A549 (cell line): Measurements from ENCODE around the gene TAPBPL. TPM values are rescaled to one million over a fixed set of nuclear protein-coding genes. Genes with fewer than 3 reads are reported as not detected.

Experiments
- ATAC-seq, 2 experiments: fragments of 200-7000 bp in 1 of 2; fragments of >200 bp in 1 of 2; cut with Nextera tagmentation in 1 of 2; cut with Tn5 transposase in 1 of 2; 3 replicates each; pipeline versions ENCODE4 v1.8.0 to v1.9.1; 2018 to 2020; ENCODE audit warnings: mild to moderate bottlenecking in 1 of 2, moderate library complexity in 1 of 2
- CTCF ChIA-PET: fragments of 300-600 bp; sonication (Branson Sonifier 250); formaldehyde crosslinking; extraction: SDS; loops from one replicate; lab custom pipeline; 2021; ENCODE audit warnings: antibody characterized with exemption, inconsistent platforms; lab: Yijun Ruan, JAX
- POLR2A ChIA-PET: fragments of 350-600 bp; formaldehyde crosslinking; extraction: SDS; loops from one replicate; lab custom pipeline; 2021; ENCODE audit warnings: antibody characterized with exemption, inconsistent platforms; lab: Yijun Ruan, JAX
- DNase-seq, 2 experiments: peaks; one replicate each; pipeline versions ENCODE4 v3.0.0 to v3.0.0-alpha.2; 2011 to 2016; ENCODE audit warnings: low read depth in 1 of 2, low spot score in 1 of 2
- FAIRE-seq: peaks from 2 replicates; lab custom pipeline; 2011; peaks lifted over from hg19 to GRCh38; lab: Jason Lieb, UNC
- H3K27ac ChIP-seq, 2 experiments: fragments of >200 bp; sonication (Bioruptor Twin); formaldehyde crosslinking; 3 replicates each; pipeline ENCODE4 v1.5.1; 2016 to 2017
- H3K4me1 ChIP-seq: fragments of >200 bp; sonication (Bioruptor Twin); formaldehyde crosslinking; 3 replicates; pipeline ENCODE4 v1.6.1; 2016
- H3K4me2 ChIP-seq: fragments of >200 bp; sonication (Bioruptor Twin); formaldehyde crosslinking; 3 replicates; pipeline ENCODE4 v1.6.1; 2016
- H3K4me3 ChIP-seq: fragments of >200 bp; sonication (Bioruptor Twin); formaldehyde crosslinking; 3 replicates; pipeline ENCODE4 v1.5.1; 2016
- H3K9me3 ChIP-seq: fragments of >200 bp; sonication (Bioruptor Twin); formaldehyde crosslinking; 3 replicates; pipeline ENCODE4 v1.6.1; 2016
- BHLHE40 ChIP-seq: IDR thresholded peaks from 2 replicates; pipeline ENCODE4 v1.6.1; 2012; ENCODE audit warnings: low read depth, low read length, inconsistent platforms
- CHD4 ChIP-seq: fragments of 200-600 bp; sonication (generic); IDR thresholded peaks from 2 replicates; pipeline ENCODE4 v1.6.1; 2016; ENCODE audit warnings: antibody characterized with exemption, mild to moderate bottlenecking, borderline replicate concordance
- EHF ChIP-seq: fragments of 250-450 bp; sonication (Bioruptor Pico); IDR thresholded peaks from 2 replicates; pipeline ENCODE4 v1.5.0; 2020; ENCODE audit warnings: mild to moderate bottlenecking
- EP300 ChIP-seq, 2 experiments: fragments of >200 bp; sonication (Bioruptor Twin); formaldehyde crosslinking; IDR thresholded peaks; 2 replicates in 1 of 2; 3 replicates in 1 of 2; pipeline ENCODE4 v1.6.1; 2016 to 2017
- FOSB ChIP-seq: fragments of 250-450 bp; sonication (Bioruptor Pico); IDR thresholded peaks from 2 replicates; pipeline ENCODE4 v1.5.0; 2020; ENCODE audit warnings: mild to moderate bottlenecking, moderate library complexity
- FOSL2 ChIP-seq, 2 experiments: fragments of 450-650 bp in 1 of 2; fragments of >200 bp in 1 of 2; sonication (Bioruptor Twin) in 1 of 2; formaldehyde crosslinking; IDR thresholded peaks; 2 replicates each; pipeline versions ENCODE4 v1.5.0 to v1.6.1; 2016 to 2020; ENCODE audit warnings: mild to moderate bottlenecking in 1 of 2, moderate library complexity in 1 of 2
- GATA3 ChIP-seq: IDR thresholded peaks from 2 replicates; pipeline ENCODE4 v1.6.1; 2012; ENCODE audit warnings: borderline replicate concordance
- HEYL ChIP-seq: fragments of 250-450 bp; sonication (Bioruptor Pico); IDR thresholded peaks from 2 replicates; pipeline ENCODE4 v1.8.0; 2021; ENCODE audit warnings: mild to moderate bottlenecking, moderate library complexity
- HOXA7 ChIP-seq: fragments of 250-450 bp; sonication (Bioruptor Pico); IDR thresholded peaks from 2 replicates; pipeline ENCODE4 v1.5.0; 2020; ENCODE audit warnings: mild to moderate bottlenecking, moderate library complexity
- JUN ChIP-seq, 2 experiments: fragments of >200 bp; sonication (Bioruptor Twin); formaldehyde crosslinking; IDR thresholded peaks; 2 replicates in 1 of 2; 3 replicates in 1 of 2; pipeline ENCODE4 v1.6.1; 2016 to 2017
- JUNB ChIP-seq: fragments of >200 bp; sonication (Bioruptor Twin); formaldehyde crosslinking; IDR thresholded peaks from 2 replicates; pipeline ENCODE4 v1.6.1; 2016
- KDM5A ChIP-seq: fragments of 200-600 bp; sonication (generic); IDR thresholded peaks from 2 replicates; pipeline ENCODE4 v1.6.1; 2016; ENCODE audit warnings: antibody characterized with exemption, mild to moderate bottlenecking
- MAFK ChIP-seq: fragments of 450-650 bp; IDR thresholded peaks from 2 replicates; pipeline ENCODE4 v1.6.1; 2014; ENCODE audit not compliant: partially characterized antibody
- NFE2L2 ChIP-seq: fragments of 150-350 bp; conservative IDR thresholded peaks from 2 replicates; pipeline ENCODE4 v1.6.1; 2014; ENCODE audit warnings: low read length
- NPAS2 ChIP-seq: fragments of 250-450 bp; sonication (Bioruptor Pico); IDR thresholded peaks from 2 replicates; pipeline ENCODE4 v1.8.0; 2022; ENCODE audit warnings: mild to moderate bottlenecking, moderate library complexity, borderline replicate concordance
- NR3C1 ChIP-seq: fragments of >200 bp; sonication (Bioruptor Twin); formaldehyde crosslinking; IDR thresholded peaks from 3 replicates; pipeline ENCODE4 v1.6.1; 2017
- PBX3 ChIP-seq: IDR thresholded peaks from 2 replicates; pipeline ENCODE4 v1.6.1; 2012
- PHF8 ChIP-seq: fragments of 200-600 bp; sonication (generic); IDR thresholded peaks from 2 replicates; pipeline ENCODE4 v1.6.1; 2016; ENCODE audit warnings: low read depth, mild to moderate bottlenecking, antibody characterized with exemption, moderate library complexity, borderline replicate concordance
- POLR2A ChIP-seq: IDR thresholded peaks from 2 replicates; pipeline ENCODE4 v1.6.1; 2012; ENCODE audit warnings: mild to moderate bottlenecking, low read length
- POLR2AphosphoS2 ChIP-seq: conservative IDR thresholded peaks from 2 replicates; pipeline ENCODE4 v1.6.1; 2012; ENCODE audit warnings: low read length, improper control_type of control experiment, inconsistent platforms
- RARB ChIP-seq: fragments of 250-450 bp; sonication (Bioruptor Pico); IDR thresholded peaks from 2 replicates; pipeline ENCODE4 v1.8.0; 2021; ENCODE audit warnings: mild to moderate bottlenecking, moderate library complexity
- RFX5 ChIP-seq: fragments of 450-650 bp; IDR thresholded peaks from 2 replicates; pipeline ENCODE4 v1.7.1; 2014; ENCODE audit warnings: antibody characterized with exemption, mild to moderate bottlenecking, moderate library complexity
- RNF2 ChIP-seq: fragments of 200-600 bp; sonication (generic); IDR thresholded peaks from 2 replicates; pipeline ENCODE4 v1.6.1; 2016; ENCODE audit warnings: low read depth, mild to moderate bottlenecking, antibody characterized with exemption, moderate library complexity, borderline replicate concordance
- SMC3 ChIP-seq: fragments of >200 bp; sonication (Bioruptor Twin); formaldehyde crosslinking; IDR thresholded peaks from 3 replicates; pipeline ENCODE4 v1.6.1; 2018; ENCODE audit warnings: inconsistent platforms
- SREBF2 ChIP-seq: fragments of 450-650 bp; IDR thresholded peaks from 2 replicates; pipeline ENCODE4 v1.6.1; 2014; ENCODE audit warnings: mild to moderate bottlenecking, moderate library complexity
- ZNF302 ChIP-seq: fragments of 250-450 bp; sonication (Bioruptor Pico); IDR thresholded peaks from 2 replicates; pipeline ENCODE4 v1.9.0; 2021; ENCODE audit warnings: inconsistent platforms, mild to moderate bottlenecking, moderate library complexity
- ZSCAN20 ChIP-seq: fragments of 250-450 bp; sonication (Bioruptor Pico); IDR thresholded peaks from 2 replicates; pipeline ENCODE4 v1.8.0; 2022; ENCODE audit warnings: mild to moderate bottlenecking, moderate library complexity
- WGBS: methylation state at CpG from one replicate; pipeline ENCODE4 v1.1.6; 2017; ENCODE audit errors: missing lambda C conversion rate; 5-methylcytosine and 5-hydroxymethylcytosine counted together
- polyA plus RNA-seq, 4 experiments: library from polyadenylated mRNA; depleted of rRNA in 3 of 4; stranded (reverse); fragments of >200 nt; fragmentation: RNase III in 1 of 4; extraction: RNeasy Plus Mini Kit Qiagen cat#74134 plus additional on column Dnase treatment in 1 of 4; gene quantifications; 2 replicates in 3 of 4; 3 replicates in 1 of 4; pipeline ENCODE4 v1.2.3, GENCODE V29; 2011 to 2017
- TF ChIP-seq, protein P1 (sequence below): fragments of >200 bp; sonication (Bioruptor Twin); formaldehyde crosslinking; IDR thresholded peaks from 3 replicates; pipeline ENCODE4 v1.5.1; 2016
- TF ChIP-seq, protein P2 (sequence below): fragments of 150-350 bp; IDR thresholded peaks from 2 replicates; pipeline ENCODE4 v1.6.1; 2014; ENCODE audit warnings: low read depth, mild to moderate bottlenecking, low read length
- TF ChIP-seq, protein P3 (sequence below): fragments of >200 bp; sonication (Bioruptor Twin); formaldehyde crosslinking; IDR thresholded peaks from 3 replicates; pipeline ENCODE4 v1.6.1; 2016

TAPBPL gene
- polyA plus RNA-seq, 2 of the 4 experiments (the other 2 are of a cell fraction): 2.8 to 3.6 TPM

DNA sequence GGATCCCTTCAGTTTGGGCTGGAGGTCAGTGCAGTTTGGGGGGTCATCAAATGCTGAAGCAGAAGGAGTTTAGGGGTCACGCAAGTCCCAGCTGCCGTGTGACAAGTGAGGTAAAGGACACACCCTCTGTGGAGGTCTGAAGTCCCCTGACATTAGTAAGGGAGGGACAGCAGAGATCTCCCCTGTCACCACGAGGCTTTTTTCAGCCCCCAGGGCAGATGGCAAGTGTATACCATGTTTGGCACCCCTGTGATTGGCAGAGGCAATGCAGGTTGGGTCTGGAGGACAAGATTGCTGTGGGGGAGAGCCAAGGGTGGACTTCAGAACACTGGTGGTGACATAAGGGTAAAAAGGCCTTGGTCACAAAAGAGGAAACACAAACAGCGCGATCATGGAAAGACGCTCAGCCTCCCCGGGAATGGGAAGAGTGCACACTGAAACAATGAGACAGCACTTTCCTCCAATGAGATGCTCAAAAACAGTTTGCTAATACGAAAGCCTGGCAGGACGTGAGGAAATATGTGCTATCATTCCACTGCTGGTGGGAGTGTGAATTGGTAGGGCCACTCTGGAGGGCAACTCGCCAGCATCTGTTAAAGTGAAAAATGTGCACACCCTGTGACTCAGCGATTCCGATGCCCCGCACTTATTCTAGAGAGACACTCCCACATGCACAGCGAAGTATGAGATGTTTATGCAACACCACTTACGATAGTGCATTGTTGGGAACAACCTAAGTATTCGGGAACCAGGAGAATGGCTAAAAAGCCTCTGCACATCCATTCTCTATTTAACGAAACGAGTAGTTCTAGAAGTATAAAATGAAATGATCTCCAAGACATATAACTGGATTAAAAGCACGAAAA is 21.5 kb upstream of the TAPBPL start (continued):
- TF ChIP-seq, protein P1, sequence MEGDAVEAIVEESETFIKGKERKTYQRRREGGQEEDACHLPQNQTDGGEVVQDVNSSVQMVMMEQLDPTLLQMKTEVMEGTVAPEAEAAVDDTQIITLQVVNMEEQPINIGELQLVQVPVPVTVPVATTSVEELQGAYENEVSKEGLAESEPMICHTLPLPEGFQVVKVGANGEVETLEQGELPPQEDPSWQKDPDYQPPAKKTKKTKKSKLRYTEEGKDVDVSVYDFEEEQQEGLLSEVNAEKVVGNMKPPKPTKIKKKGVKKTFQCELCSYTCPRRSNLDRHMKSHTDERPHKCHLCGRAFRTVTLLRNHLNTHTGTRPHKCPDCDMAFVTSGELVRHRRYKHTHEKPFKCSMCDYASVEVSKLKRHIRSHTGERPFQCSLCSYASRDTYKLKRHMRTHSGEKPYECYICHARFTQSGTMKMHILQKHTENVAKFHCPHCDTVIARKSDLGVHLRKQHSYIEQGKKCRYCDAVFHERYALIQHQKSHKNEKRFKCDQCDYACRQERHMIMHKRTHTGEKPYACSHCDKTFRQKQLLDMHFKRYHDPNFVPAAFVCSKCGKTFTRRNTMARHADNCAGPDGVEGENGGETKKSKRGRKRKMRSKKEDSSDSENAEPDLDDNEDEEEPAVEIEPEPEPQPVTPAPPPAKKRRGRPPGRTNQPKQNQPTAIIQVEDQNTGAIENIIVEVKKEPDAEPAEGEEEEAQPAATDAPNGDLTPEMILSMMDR: no peak
- TF ChIP-seq JUNB: no peak; the same call in 1 of the 2 replicates
- TF ChIP-seq, protein P2, sequence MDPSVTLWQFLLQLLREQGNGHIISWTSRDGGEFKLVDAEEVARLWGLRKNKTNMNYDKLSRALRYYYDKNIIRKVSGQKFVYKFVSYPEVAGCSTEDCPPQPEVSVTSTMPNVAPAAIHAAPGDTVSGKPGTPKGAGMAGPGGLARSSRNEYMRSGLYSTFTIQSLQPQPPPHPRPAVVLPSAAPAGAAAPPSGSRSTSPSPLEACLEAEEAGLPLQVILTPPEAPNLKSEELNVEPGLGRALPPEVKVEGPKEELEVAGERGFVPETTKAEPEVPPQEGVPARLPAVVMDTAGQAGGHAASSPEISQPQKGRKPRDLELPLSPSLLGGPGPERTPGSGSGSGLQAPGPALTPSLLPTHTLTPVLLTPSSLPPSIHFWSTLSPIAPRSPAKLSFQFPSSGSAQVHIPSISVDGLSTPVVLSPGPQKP: no peak
- TF ChIP-seq ZSCAN20 (CRISPR knock-in tag): peak; percentile 83; the same call in 1 of the 2 replicates
- peak; percentile 91 for TF ChIP-seq EHF (CRISPR knock-in tag)
- TF ChIP-seq RARB: no peak
- peak; percentile 90 to 91 for TF ChIP-seq JUN (IDR thresholded peaks at IDR 0.05)
- peak; percentile 15 for TF ChIP-seq POLR2A
- no peak for TF ChIP-seq FOSL2 (IDR thresholded peaks at IDR 0.05)
- TF ChIP-seq FOSL2 (CRISPR knock-in tag; IDR thresholded peaks at IDR 0.05): peak; percentile 90
- peak; percentile 100 for TF ChIP-seq MAFK
- TF ChIP-seq HOXA7 (CRISPR knock-in tag): peak; percentile 85
- peak in 1 of 2 experiments; percentile 65; a peak in 1 of 5 replicates for TF ChIP-seq EP300 (IDR thresholded peaks at IDR 0.05)
- TF ChIP-seq, protein P3, sequence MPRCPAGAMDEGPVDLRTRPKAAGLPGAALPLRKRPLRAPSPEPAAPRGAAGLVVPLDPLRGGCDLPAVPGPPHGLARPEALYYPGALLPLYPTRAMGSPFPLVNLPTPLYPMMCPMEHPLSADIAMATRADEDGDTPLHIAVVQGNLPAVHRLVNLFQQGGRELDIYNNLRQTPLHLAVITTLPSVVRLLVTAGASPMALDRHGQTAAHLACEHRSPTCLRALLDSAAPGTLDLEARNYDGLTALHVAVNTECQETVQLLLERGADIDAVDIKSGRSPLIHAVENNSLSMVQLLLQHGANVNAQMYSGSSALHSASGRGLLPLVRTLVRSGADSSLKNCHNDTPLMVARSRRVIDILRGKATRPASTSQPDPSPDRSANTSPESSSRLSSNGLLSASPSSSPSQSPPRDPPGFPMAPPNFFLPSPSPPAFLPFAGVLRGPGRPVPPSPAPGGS: peak; percentile 71; the same call in 1 of the 3 replicates
- TF ChIP-seq HEYL (CRISPR knock-in tag): peak; percentile 59; the same call in 1 of the 2 replicates
- peak; percentile 28; the same call in 1 of the 2 replicates for TF ChIP-seq PBX3
- TF ChIP-seq, all 56 proteins: peak for 27

DNA sequence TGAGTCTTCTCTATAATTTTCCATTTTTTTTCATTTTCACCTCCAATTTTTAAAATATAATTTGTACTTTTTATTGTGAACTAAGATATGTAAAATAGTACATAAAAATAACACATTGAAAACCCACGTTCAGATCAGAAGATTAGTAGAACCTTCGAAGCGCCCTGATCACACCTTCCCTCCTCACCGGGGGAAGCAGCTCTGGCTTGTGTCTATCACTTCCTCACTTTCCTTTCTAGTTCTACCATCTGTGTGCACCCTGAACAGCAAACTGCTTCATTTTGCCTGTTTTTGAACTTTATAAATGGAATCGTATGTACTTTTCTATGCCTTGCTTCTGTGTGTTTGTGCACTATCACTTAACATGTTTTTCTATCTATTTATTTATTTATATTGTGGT is 18.9 kb upstream of the TAPBPL start:
- FAIRE-seq: no peak
- CTCF ChIA-PET: interaction anchor here (1.3 to 7.4 kb wide), 2 partner anchors 11 to 32 kb away, joined by 4 to 56 read pairs; no protein-coding TSS in a partner anchor
- TF ChIP-seq SMC3: no peak
- no peak for TF ChIP-seq SREBF2
- TF ChIP-seq NFE2L2: no peak
- no peak for TF ChIP-seq PHF8
- TF ChIP-seq, protein P3: no peak
- TF ChIP-seq RFX5: no peak
- no peak for TF ChIP-seq CHD4
- TF ChIP-seq ZNF302 (CRISPR knock-in tag): no peak
- TF ChIP-seq NPAS2 (CRISPR knock-in tag): no peak
- TF ChIP-seq POLR2AphosphoS2: no peak
- no peak for TF ChIP-seq KDM5A
- no peak for TF ChIP-seq JUN (IDR thresholded peaks at IDR 0.05)
- no peak for TF ChIP-seq JUNB
- no peak for TF ChIP-seq NR3C1
- TF ChIP-seq GATA3: no peak
- TF ChIP-seq FOSL2 (IDR thresholded peaks at IDR 0.05): no peak
- no peak for TF ChIP-seq FOSL2 (CRISPR knock-in tag; IDR thresholded peaks at IDR 0.05)
- TF ChIP-seq RNF2: no peak
- no peak for TF ChIP-seq BHLHE40
- TF ChIP-seq FOSB (CRISPR knock-in tag): no peak
- TF ChIP-seq HEYL (CRISPR knock-in tag): no peak
- WGBS: 95% methylated on average over 5 of the region's 5 CpGs
- H3K4me3 ChIP-seq: no peak overlapping the region
- no peak for DNase-seq
- POLR2A ChIA-PET: no interaction called here
- no peaks in the 10 kb centered on the region for H3K9me3 ChIP-seq
- H3K4me1 ChIP-seq: peaks cover 28% of the 10 kb centered on the region
- ATAC-seq: no peak
- H3K4me2 ChIP-seq: no peak overlapping the region
- peak overlapping the region; percentile 98 to 99; a peak in 5 of 6 replicates for H3K27ac ChIP-seq
